AG04449 (cell line): ENCODE measurements around the gene TBRG1.

Experiments
- CTCF ChIA-PET: fragments of 350-600 bp; formaldehyde crosslinking; extraction: SDS; loops from one replicate; lab custom pipeline; 2021; ENCODE audit warnings: antibody characterized with exemption; lab: Yijun Ruan, JAX
- POLR2A ChIA-PET: fragments of 400-600, 350-600 bp; formaldehyde crosslinking; extraction: SDS; loops from one replicate; lab custom pipeline; 2020; ENCODE audit warnings: antibody characterized with exemption, inconsistent platforms; lab: Yijun Ruan, JAX
- DNase-seq: peaks from one replicate; pipeline ENCODE4 v3.0.0-alpha.2; 2010; ENCODE audit warnings: low read depth, low spot score
- H3K4me3 ChIP-seq: 2 replicates; pipeline ENCODE4 v1.5.1; 2011; ENCODE audit warnings: low read depth, mild to moderate bottlenecking, control low read depth, low read length
- CTCF ChIP-seq: IDR thresholded peaks from one replicate; pipeline ENCODE4 v1.5.1; 2011; ENCODE audit warnings: mild to moderate bottlenecking, moderate library complexity, low read length, control low read depth, inconsistent platforms; ENCODE audit not compliant: insufficient read depth; ENCODE audit errors: missing control alignments

TBRG1 gene

GRCh38 chr11:124610295-124610694, 12.4 kb upstream of the TBRG1 start:
- H3K4me3 ChIP-seq = no peak overlapping the region
- no peak for DNase-seq
- ChIA-PET POLR2A (no interaction called here), CTCF (interaction anchor here (0.7 kb wide), 1 partner anchor 203 kb away, joined by 3 read pairs; no protein-coding TSS in a partner anchor)
- no peak for TF ChIP-seq CTCF

DNA sequence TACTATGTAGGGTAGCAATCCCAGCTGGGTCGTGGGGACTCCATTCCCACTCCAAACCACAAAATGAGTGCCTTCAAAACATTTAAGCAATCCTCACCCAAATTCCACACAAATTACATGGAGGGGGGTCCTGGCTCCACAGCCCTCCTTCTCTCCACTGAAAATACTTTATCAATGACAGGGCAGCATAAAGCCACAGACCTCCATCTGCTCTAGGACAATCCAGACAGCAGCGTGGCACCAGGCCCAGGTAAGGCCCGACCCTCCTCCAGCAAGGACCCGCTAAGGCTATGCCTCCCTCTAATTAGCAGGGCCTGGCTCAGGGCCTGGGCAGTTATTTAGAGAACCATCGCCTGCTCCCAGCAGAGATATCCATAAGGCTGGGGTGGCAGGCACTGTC, 11.6 kb upstream of the TBRG1 start, which contains the start of gene PANX3:
TSS of gene PANX3 (plus strand) at position 365 of the 400 bp plus-strand sequence. CDS start 129 bp downstream, outside the sequence.
- CTCF ChIA-PET = no interaction called here
- no peak for DNase-seq
- no peak within 1 kb of the TSS for H3K4me3 ChIP-seq
- POLR2A ChIA-PET = no interaction called here
- no peak for TF ChIP-seq CTCF

DNA sequence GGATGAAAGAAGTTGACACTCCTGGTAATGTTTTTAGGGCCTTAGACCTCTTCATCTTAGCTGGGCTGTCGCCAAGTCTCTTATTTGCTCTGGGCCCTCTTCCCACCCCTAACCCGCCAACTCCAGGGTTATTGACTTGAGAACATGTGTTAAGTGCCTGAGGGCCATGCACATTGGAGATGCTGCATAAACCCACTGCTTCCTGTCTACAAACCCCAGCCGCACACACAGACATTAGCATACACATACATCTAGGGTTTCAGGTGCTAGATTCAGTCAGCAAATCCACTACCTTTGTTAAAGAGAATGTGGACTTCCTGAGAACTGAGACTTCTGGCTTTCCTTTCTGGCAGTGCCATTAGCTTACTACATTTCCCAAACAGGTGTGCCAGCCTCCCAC, 10.6 kb upstream of the TBRG1 start:
- H3K4me3 ChIP-seq = no peak overlapping the region
- TF ChIP-seq CTCF = no peak
- ChIA-PET CTCF (interaction anchor here (0.9 kb wide), 1 partner anchor 210 kb away, joined by 3 read pairs; no protein-coding TSS in a partner anchor), POLR2A (no interaction called here)
- no peak for DNase-seq

- no peak for TF ChIP-seq CTCF
- CTCF ChIA-PET = no interaction called here
- no peak overlapping the region for H3K4me3 ChIP-seq
- POLR2A ChIA-PET = no interaction called here
- no peak for DNase-seq
Observed at GRCh38 chr11:124612567-124613246, 10.0 kb upstream of the TBRG1 start.

- ChIA-PET CTCF (no interaction called here), POLR2A (no interaction called here)
- H3K4me3 ChIP-seq = no peak overlapping the region
- DNase-seq = no peak
- no peak for TF ChIP-seq CTCF
Observed at GRCh38 chr11:124618863-124619262, 3.8 kb upstream of the TBRG1 start.

DNA sequence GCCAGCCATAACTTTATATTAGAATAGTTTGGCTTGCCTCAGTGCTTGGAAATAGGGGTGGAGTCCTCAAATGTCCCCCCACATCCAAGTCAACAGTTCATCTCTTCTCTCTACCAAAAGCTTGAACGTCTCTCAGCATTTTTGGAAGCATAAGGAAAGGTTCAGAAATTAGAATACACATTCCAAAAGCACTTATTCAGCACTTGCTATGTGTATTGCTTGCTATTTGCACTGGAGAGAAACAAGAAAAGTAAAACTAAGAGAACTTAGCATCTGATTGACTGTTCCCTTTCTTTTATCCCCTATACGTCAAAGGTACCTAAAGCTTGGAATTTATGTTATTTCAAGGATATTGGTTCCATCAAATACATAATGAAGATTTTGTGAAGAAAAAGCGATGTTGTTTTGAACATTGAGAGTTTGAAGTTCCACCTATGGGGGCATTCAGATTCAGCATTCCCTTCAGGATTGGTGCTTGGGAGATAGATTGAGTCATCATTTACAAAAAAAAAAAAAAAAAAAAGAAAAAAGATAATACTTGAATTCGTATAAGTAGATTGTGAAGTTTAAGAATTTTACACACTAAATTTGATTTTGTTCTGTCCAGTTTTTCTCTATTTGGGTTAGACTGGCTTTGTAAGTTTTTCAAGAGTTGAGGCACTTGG, 1.3 kb downstream of the TBRG1 start:
- no peak for DNase-seq
- no peak for TF ChIP-seq CTCF
- POLR2A ChIA-PET = interaction anchor here (1.7 kb wide), 1 partner anchor 19 kb away, joined by 10 read pairs; no protein-coding TSS in a partner anchor

More for the DNA sequence above, 1.3 kb downstream of the TBRG1 start:
- CTCF ChIA-PET = interaction anchor here (0.6 to 5.4 kb wide), 7 partner anchors 10 to 215 kb away, joined by 3 to 35 read pairs (median 5); no protein-coding TSS in a partner anchor
- H3K4me3 ChIP-seq = peak overlapping the region; percentile 87
